ENCODE results near the gene NHS. TPM values are rescaled to one million over a fixed set of nuclear protein-coding genes. Genes with fewer than 3 reads are reported as not detected.

Gene NHS
- total RNA-seq, 1 experiment from 2014 or later = 19.5 TPM

DNA sequence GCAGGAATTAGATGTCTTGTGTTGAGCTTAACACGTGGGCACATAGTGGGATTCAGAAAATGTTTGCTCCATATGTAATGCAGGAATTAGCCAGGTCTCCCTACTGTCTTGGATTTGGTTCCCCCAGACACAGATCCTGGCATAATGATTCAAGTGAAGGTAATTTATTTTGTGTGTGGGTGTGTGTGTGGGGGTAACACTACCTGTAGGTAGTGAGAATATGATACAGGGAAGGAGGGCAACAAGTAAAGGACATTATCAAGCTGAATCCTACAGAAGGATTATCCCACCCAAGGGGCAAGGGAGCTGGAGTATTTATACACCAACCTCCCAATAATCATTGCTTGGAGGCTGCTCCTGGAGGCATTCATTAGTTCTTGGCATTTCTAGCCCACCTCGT lies 101.4 kb downstream of the NHS start:
- H3K4me1 Mint-ChIP-seq (ENCODE audit: low read depth, unreplicated experiment) = peaks cover 16% of the 10 kb centered on the region
- intact Hi-C loops (cut with micrococcal nuclease; ENCODE audit: unreplicated experiment) = no loop called here
- CTCF ChIA-PET = no interaction called here
- H3K27me3 Mint-ChIP-seq (ENCODE audit: unreplicated experiment) = no peaks in the 10 kb centered on the region
- no TSS peak for BruUV-seq (replicated peaks)
- no peak overlapping the region for H3K4me3 Mint-ChIP-seq (ENCODE audit: low read depth, unreplicated experiment)
- no peaks in the 10 kb centered on the region for H3K9me3 Mint-ChIP-seq (ENCODE audit: low read depth, unreplicated experiment)
- no peak for TF ChIP-seq CTCF (IDR thresholded peaks at IDR 0.05; ENCODE audit: unreplicated experiment)
- no peak overlapping the region for H3K27ac Mint-ChIP-seq (ENCODE audit: unreplicated experiment)
- H3K36me3 Mint-ChIP-seq (ENCODE audit: insufficient read depth, unreplicated experiment) = no peaks in the 10 kb centered on the region
- no peak for DNase-seq

DNA sequence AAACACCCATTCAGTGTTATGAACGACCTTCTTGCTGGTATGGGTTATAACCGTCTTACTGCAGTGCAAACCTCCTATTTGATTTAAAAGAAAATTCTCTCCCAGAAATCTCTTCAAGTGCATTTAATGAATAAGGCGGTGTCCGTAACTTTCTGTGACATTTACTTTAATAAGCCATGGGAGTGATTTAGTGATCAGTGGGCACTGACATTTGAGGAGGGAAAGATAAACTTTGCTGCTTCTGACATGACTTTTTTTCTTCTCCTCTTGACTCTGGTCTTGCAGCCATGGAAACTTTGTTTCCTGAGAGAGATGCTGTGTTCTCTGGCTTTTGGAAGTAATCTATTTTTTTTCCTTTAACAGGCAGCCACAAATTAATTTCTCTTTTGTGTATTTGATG lies 106.1 kb downstream of the NHS start:
- DNase-seq = no peak
- no TSS peak for BruUV-seq (replicated peaks)
- TF ChIP-seq CTCF (IDR thresholded peaks at IDR 0.05; ENCODE audit: unreplicated experiment) = no peak
- H3K9me3 Mint-ChIP-seq (ENCODE audit: low read depth, unreplicated experiment) = no peaks in the 10 kb centered on the region
- H3K4me1 Mint-ChIP-seq (ENCODE audit: low read depth, unreplicated experiment) = peaks cover 16% of the 10 kb centered on the region
- CTCF ChIA-PET = no interaction called here
- H3K36me3 Mint-ChIP-seq (ENCODE audit: insufficient read depth, unreplicated experiment) = no peaks in the 10 kb centered on the region
- intact Hi-C loops (cut with micrococcal nuclease; ENCODE audit: unreplicated experiment) = no loop called here
- no peak overlapping the region for H3K4me3 Mint-ChIP-seq (ENCODE audit: low read depth, unreplicated experiment)
- no peak overlapping the region for H3K27ac Mint-ChIP-seq (ENCODE audit: unreplicated experiment)
- no peaks in the 10 kb centered on the region for H3K27me3 Mint-ChIP-seq (ENCODE audit: unreplicated experiment)

DNA sequence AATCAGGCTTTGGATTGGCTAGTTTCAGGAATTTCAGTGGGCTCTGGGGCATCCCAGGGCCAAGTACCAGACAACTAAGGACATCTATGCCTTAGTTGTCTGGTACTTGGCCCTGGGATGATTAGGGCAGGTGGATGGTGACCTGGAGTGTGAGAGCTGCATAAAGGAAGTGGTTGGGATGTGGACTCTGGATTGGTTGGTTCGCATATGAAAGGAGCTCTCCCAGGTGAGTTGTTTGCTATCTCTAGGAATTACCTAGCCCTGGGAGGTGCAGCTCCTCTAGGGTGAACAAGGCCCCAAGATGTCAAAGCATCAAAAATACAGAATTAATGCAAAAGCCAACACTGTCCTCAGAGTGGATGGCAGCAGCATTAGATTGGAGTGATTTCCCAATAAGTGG lies 109.6 kb downstream of the NHS start:
- Mint-ChIP-seq H3K27ac (ENCODE audit: unreplicated experiment) (no peak overlapping the region), H3K9me3 (ENCODE audit: low read depth, unreplicated experiment) (no peaks in the 10 kb centered on the region), H3K4me3 (ENCODE audit: low read depth, unreplicated experiment) (no peak overlapping the region), H3K27me3 (ENCODE audit: unreplicated experiment) (no peaks in the 10 kb centered on the region), H3K36me3 (ENCODE audit: insufficient read depth, unreplicated experiment) (no peaks in the 10 kb centered on the region), H3K4me1 (ENCODE audit: low read depth, unreplicated experiment) (no peaks in the 10 kb centered on the region)
- CTCF ChIA-PET = no interaction called here
- intact Hi-C loops (cut with micrococcal nuclease; ENCODE audit: unreplicated experiment) = no loop called here
- no peak for TF ChIP-seq CTCF (IDR thresholded peaks at IDR 0.05; ENCODE audit: unreplicated experiment)
- BruUV-seq (replicated peaks) = no TSS peak
- DNase-seq = no peak

DNA sequence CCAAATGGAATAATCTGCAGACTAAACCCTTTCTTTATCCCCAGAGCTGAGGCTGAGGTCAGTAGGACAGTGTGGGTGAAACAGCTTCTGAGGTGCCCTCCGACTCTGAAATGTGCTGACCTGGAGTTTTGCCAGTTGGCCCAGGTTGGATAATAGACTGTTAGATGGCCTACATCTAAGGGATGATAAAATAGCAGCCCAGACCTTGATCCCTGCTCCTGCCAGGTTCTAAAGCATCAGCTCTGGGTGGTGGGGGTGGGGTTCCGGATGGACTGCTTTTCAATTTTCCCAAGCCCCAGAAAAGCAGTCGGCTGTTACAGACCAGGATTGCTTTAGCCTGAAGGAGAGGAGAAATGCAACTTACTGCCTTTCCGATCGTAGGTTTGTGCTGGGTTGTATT lies 110.4 kb downstream of the NHS start:
- H3K27ac Mint-ChIP-seq (ENCODE audit: unreplicated experiment) = no peak overlapping the region
- H3K4me1 Mint-ChIP-seq (ENCODE audit: low read depth, unreplicated experiment) = no peaks in the 10 kb centered on the region
- no peaks in the 10 kb centered on the region for H3K36me3 Mint-ChIP-seq (ENCODE audit: insufficient read depth, unreplicated experiment)
- BruUV-seq (replicated peaks) = no TSS peak
- intact Hi-C loops (cut with micrococcal nuclease; ENCODE audit: unreplicated experiment) = no loop called here
- CTCF ChIA-PET = interaction anchor here (0.6 to 0.7 kb wide), 2 partner anchors 73 to 135 kb away, joined by 3 read pairs; no protein-coding TSS in a partner anchor
- no peak for DNase-seq
- no peaks in the 10 kb centered on the region for H3K9me3 Mint-ChIP-seq (ENCODE audit: low read depth, unreplicated experiment)
- no peaks in the 10 kb centered on the region for H3K27me3 Mint-ChIP-seq (ENCODE audit: unreplicated experiment)
- no peak overlapping the region for H3K4me3 Mint-ChIP-seq (ENCODE audit: low read depth, unreplicated experiment)
- no peak for TF ChIP-seq CTCF (IDR thresholded peaks at IDR 0.05; ENCODE audit: unreplicated experiment)

DNA sequence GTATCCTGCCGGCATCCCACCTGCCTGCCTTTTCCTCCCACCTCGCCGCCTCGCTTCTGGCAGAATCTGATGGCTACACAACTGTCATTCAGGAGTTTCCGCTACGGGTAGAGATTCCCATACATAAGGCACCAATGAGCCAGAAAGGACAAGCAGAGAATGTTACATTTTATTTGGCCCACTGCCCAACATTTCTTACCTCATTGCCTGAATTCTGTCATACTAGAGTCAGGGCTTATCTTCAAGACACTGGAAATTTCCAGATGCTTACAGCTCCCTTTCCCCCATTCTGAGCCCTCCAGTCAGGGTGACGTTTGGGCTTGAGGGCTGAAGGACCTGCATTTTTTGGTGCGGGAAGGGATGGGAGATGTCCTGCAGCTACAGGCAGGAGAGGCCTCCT lies 113.0 kb downstream of the NHS start:
- BruUV-seq (replicated peaks) = no TSS peak
- no peak overlapping the region for H3K4me3 Mint-ChIP-seq (ENCODE audit: low read depth, unreplicated experiment)

More for the DNA sequence above, 113.0 kb downstream of the NHS start:
- Mint-ChIP-seq H3K27me3 (ENCODE audit: unreplicated experiment) (no peaks in the 10 kb centered on the region), H3K27ac (ENCODE audit: unreplicated experiment) (no peak overlapping the region), H3K9me3 (ENCODE audit: low read depth, unreplicated experiment) (peaks cover 4% of the 10 kb centered on the region), H3K4me1 (ENCODE audit: low read depth, unreplicated experiment) (peaks cover 13% of the 10 kb centered on the region), H3K36me3 (ENCODE audit: insufficient read depth, unreplicated experiment) (no peaks in the 10 kb centered on the region)
- DNase-seq = no peak
- CTCF ChIA-PET = no interaction called here
- intact Hi-C loops (cut with micrococcal nuclease; ENCODE audit: unreplicated experiment) = no loop called here
- TF ChIP-seq CTCF (IDR thresholded peaks at IDR 0.05; ENCODE audit: unreplicated experiment) = no peak

All from Calu3 (cell line).